Measurements from ENCODE around the gene OR2T8.

Gene OR2T8

GRCh38 chr1:247962911-247963588 lies 43.0 kb downstream of the OR2T8 start:
- peak; percentile 89 for DNase-seq

- DNase-seq: no peak
These were observed 44.9 kb downstream of the OR2T8 start, which contains the start of gene OR2AK2 for GRCh38 chr1:247964933-247965332. Gene OR2AK2, plus strand, starts transcription at chr1:247965233. Its CDS starts 144 bp downstream, at chr1:247965377.

- DNase-seq: no peak
These were observed 46.6 kb downstream of the OR2T8 start for GRCh38 chr1:247966532-247967204.

All from hematopoietic multipotent progenitor cell treated with erythropoietin and hydrocortisone succinate and interleukin-3 and kit ligand, for 8 days (in vitro differentiated cells).